NT2/D1 (cell line): ENCODE data around the gene ZMYND11.

Source experiments
- DNase-seq: peaks from one replicate; pipeline ENCODE4 v3.0.0-alpha.2; 2011; ENCODE audit warnings: low read depth, low spot score
- H3K27me3 ChIP-seq: 2 replicates; pipeline ENCODE4 v1.6.0; 2011; ENCODE audit warnings: mild to moderate bottlenecking; ENCODE audit not compliant: insufficient read length, insufficient read depth
- H3K36me3 ChIP-seq: 2 replicates; pipeline ENCODE4 v1.6.1; 2011; ENCODE audit warnings: mild to moderate bottlenecking, low read length, mixed read lengths; ENCODE audit not compliant: insufficient read depth, insufficient read length
- H3K4me1 ChIP-seq: 2 replicates; pipeline ENCODE4 v1.5.1; 2011; ENCODE audit not compliant: insufficient read depth, insufficient read length
- H3K4me3 ChIP-seq: 2 replicates; pipeline ENCODE4 v1.5.1; 2011; ENCODE audit warnings: low read depth; ENCODE audit not compliant: insufficient read length
- H3K9ac ChIP-seq: 2 replicates; pipeline ENCODE4 v1.6.0; 2011; ENCODE audit warnings: low read depth; ENCODE audit not compliant: insufficient read length
- H3K9me3 ChIP-seq: 2 replicates; pipeline ENCODE4 v1.5.1; 2011; ENCODE audit warnings: mild to moderate bottlenecking, low read length; ENCODE audit not compliant: insufficient read depth
- SUZ12 ChIP-seq: IDR thresholded peaks from 2 replicates; pipeline ENCODE4 v1.6.1; 2011; ENCODE audit not compliant: insufficient read length, insufficient read depth; ENCODE audit errors: extremely low read depth
- YY1 ChIP-seq: IDR thresholded peaks from 2 replicates; pipeline ENCODE4 v1.6.1; 2011; ENCODE audit not compliant: insufficient read length, insufficient read depth
- ZNF274 ChIP-seq: IDR thresholded peaks from 2 replicates; pipeline ENCODE4 v1.6.1; 2011; ENCODE audit warnings: mild to moderate bottlenecking, low read depth, low read length

ZMYND11 gene

DNA sequence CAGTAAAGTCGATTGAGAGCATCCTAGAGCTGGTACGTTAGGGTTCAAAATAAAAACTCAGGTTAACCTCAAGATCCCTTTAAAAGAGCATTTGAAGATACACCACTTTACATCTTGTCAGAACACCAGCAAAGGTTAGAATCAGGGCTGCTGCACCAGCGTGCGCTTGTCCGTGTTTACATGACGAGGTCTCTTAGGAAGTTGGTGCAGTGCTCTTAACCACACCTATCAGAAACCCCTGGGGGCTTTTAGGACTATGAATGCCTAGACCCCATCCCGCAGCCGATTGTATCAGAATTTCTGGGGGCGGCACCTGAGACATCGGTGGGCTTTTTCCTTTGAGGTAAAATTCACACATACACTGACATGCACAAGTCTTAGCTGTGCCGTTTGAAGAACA, 97.6 kb downstream of the ZMYND11 start:
- Histone ChIP-seq H3K4me3 (no peak overlapping the region), H3K27me3 (no peaks in the 10 kb centered on the region), H3K9ac (no peak overlapping the region), H3K36me3 (peaks cover 5% of the 10 kb centered on the region), H3K9me3 (no peaks in the 10 kb centered on the region), H3K4me1 (no peaks in the 10 kb centered on the region)
- no peak for TF ChIP-seq SUZ12
- no peak for TF ChIP-seq ZNF274
- no peak for DNase-seq

DNA sequence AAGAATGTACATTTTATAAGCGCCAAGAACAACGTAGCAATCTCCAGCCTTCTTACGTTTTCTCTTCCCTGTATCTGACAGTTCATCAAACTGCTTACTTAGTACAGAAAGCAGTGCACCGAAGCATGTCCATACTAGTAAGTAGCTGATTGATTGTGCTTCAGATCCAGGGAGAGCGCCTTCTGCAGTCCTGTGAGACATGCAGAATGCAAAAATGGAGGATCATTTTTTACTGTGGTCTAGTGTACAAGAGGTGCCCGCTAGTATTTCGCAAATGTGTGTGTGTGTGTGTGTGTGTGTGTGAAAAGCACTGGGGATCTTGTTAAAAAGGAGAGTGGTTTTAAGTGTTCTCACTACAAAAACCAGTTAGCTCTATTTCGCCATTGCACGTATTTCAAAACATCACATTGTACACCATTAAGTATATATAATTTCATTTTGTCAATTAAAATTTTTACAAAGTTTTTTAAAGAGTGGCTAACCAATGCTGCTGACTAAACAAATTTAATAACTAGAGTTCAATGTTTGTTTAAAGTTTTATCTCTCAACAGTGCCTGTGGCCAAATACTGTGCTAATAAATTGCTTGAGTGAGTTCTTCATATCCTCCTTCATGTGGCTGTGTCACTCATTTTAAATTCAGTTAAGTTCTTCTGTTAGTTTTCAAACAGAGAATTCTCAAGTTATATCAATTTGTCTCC, 99.6 kb downstream of the ZMYND11 start:
- DNase-seq: no peak
- TF ChIP-seq ZNF274 (no peak), YY1 (no peak), SUZ12 (no peak)

DNA sequence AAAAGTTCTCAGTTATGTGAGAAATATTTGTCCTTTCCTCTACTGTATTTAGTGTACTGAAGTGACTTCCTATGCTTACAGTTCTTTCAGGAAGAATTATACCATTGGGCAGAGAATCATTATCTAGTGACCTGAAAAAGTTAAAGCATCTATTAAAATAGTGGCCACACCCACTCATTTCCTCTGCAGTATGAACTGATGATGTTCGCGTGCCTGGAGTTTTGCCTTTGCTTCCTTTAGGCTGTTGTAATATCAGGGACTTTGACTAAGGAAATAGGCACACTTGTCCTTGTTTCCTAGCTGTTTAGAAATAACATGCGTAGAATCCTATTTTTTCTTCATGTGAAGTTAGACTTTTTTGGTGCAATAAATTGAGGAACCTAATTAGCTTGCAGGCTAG, 100.7 kb downstream of the ZMYND11 start:
- Histone ChIP-seq H3K4me3 (no peak overlapping the region), H3K27me3 (no peaks in the 10 kb centered on the region), H3K36me3 (peaks cover 11% of the 10 kb centered on the region), H3K9ac (no peak overlapping the region), H3K9me3 (no peaks in the 10 kb centered on the region), H3K4me1 (no peaks in the 10 kb centered on the region)
- TF ChIP-seq SUZ12 (no peak), YY1 (no peak), ZNF274 (no peak)
- no peak for DNase-seq

More for the DNA sequence above, 99.6 kb downstream of the ZMYND11 start:
- no peak overlapping the region for H3K9ac ChIP-seq
- no peaks in the 10 kb centered on the region for H3K9me3 ChIP-seq
- H3K4me3 ChIP-seq: no peak overlapping the region
- no peaks in the 10 kb centered on the region for H3K4me1 ChIP-seq
- no peaks in the 10 kb centered on the region for H3K27me3 ChIP-seq
- peaks cover 5% of the 10 kb centered on the region for H3K36me3 ChIP-seq

DNA sequence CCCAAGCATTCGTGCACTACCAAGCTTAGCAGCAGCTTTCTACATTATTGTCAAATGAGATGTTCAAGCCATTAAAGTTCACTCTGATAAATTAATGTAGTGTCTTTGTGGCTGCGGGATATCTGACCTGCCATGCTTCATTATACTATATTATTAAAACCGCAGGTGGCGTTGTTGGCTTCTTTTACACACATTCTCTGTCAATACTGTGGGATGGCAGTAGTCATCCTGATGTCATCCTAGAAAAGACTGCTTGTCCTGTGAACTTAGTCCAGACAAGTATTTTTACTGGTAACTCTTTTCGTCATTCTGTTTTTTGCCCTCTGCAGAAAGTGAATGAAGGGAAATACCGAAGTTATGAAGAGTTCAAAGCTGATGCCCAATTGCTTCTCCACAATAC, 103.9 kb downstream of the ZMYND11 start:
- H3K4me3 ChIP-seq: no peak overlapping the region
- no peaks in the 10 kb centered on the region for H3K9me3 ChIP-seq
- no peak overlapping the region for H3K9ac ChIP-seq
- no peaks in the 10 kb centered on the region for H3K4me1 ChIP-seq
- no peaks in the 10 kb centered on the region for H3K27me3 ChIP-seq
- peaks cover 19% of the 10 kb centered on the region for H3K36me3 ChIP-seq
- no peak for DNase-seq
- TF ChIP-seq SUZ12 (no peak), YY1 (no peak)

DNA sequence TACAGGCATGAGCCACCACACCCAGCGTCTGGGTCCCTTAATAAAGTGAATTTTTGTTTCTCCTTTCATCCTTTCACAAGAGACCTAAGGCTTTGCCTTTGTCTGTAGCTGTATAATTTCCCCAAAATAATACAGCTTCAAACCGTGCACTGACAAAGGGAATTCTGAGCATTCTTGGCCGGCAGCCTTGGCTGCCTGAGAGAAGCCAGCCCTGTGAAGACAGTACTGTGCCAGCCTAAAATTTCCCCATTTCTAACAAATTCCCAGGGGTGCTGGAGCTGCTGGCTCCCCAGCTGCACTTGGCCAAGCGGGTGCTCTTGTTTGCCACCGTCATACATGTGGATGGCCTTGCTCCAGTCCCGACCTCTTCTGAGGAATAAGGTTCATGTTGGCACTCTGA, 106.2 kb downstream of the ZMYND11 start:
- Histone ChIP-seq H3K9ac (no peak overlapping the region), H3K4me1 (no peaks in the 10 kb centered on the region), H3K27me3 (no peaks in the 10 kb centered on the region), H3K4me3 (no peak overlapping the region), H3K9me3 (no peaks in the 10 kb centered on the region), H3K36me3 (peaks cover 21% of the 10 kb centered on the region)
- DNase-seq: no peak
- no peak for TF ChIP-seq SUZ12
- TF ChIP-seq ZNF274: no peak
- no peak for TF ChIP-seq YY1

DNA sequence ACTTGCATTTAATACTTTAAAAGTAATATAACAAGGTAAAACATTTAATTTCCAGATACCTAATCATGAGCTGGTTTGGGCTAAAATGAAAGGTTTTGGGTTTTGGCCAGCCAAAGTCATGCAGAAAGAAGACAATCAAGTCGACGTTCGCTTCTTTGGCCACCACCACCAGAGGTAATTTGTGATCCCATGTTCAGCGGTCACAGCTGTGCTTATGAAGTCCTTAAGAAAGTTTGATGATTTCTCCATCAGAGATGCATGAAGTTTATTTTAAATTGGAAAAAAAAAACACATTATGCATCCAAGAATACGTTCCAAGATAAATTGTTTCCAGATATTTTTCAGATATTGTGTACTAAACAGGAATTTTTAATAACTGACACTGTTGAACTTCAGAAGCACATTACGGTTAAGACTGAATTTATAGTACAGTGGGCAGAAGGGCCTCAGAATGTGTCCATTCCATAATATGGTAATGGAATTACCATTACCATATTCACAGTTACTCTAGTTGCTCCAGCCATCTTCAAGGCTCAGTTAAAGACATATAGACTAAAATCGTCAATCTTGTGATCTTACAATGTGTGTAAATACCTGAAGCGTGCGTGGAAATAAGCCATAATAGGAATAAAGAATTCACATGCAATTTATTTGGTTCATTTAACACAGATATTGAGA, 106.8 kb downstream of the ZMYND11 start:
- Histone ChIP-seq H3K4me3 (no peak overlapping the region), H3K27me3 (no peaks in the 10 kb centered on the region), H3K4me1 (no peaks in the 10 kb centered on the region), H3K9ac (no peak overlapping the region), H3K36me3 (peaks cover 23% of the 10 kb centered on the region), H3K9me3 (no peaks in the 10 kb centered on the region)
- no peak for TF ChIP-seq SUZ12
- no peak for DNase-seq

DNA sequence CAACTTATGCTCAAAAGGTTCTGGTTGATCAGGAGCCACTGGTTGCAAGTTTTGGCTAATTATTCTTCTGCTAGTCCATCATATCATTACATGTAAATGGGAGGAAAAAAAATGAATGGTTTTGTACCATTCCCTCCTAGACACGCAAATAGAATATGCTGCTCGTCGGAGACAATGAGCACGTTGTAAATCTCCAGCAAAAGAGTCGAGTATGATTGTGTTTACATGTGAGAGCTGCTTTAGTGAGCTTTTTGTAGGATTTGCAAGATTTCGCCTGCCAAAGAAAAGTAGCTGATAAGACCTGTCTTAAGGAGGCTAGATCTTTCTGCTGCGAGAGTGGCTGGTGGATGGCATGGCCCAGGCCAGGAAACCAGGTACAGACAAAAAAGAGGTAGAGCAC, 109.0 kb downstream of the ZMYND11 start:
- no peak for TF ChIP-seq ZNF274
- TF ChIP-seq YY1: no peak
- TF ChIP-seq SUZ12: no peak
- H3K9me3 ChIP-seq: no peaks in the 10 kb centered on the region
- DNase-seq: no peak
- no peak overlapping the region for H3K4me3 ChIP-seq
- H3K36me3 ChIP-seq: peaks cover 42% of the 10 kb centered on the region
- H3K4me1 ChIP-seq: no peaks in the 10 kb centered on the region
- no peak overlapping the region for H3K9ac ChIP-seq
- no peaks in the 10 kb centered on the region for H3K27me3 ChIP-seq
